Measurements from ENCODE around the gene ITFG1.
"Not testable (repeated sequence)": the region's sequence is repeated elsewhere in the genome, so short reads cannot be mapped to it uniquely, and the experiment has no call there.

ITFG1 gene

GRCh38 chr16:47461598-47462266 lies 869 bp upstream of the ITFG1 start:
- H3K4me3 Mint-ChIP-seq, result peak overlapping the region; percentile 97
- peaks cover 35% of the 10 kb centered on the region for H3K36me3 Mint-ChIP-seq
- peak overlapping the region; percentile 90 for H3K27ac Mint-ChIP-seq
- ATAC-seq, result peak; percentile 49
- H3K27me3 Mint-ChIP-seq, result no peaks in the 10 kb centered on the region
- peaks cover 70% of the 10 kb centered on the region for H3K4me1 Mint-ChIP-seq
- H3K9me3 Mint-ChIP-seq, result no peaks in the 10 kb centered on the region

- Mint-ChIP-seq H3K27ac (peak overlapping the region; percentile 90), H3K36me3 (peaks cover 42% of the 10 kb centered on the region), H3K27me3 (no peaks in the 10 kb centered on the region), H3K4me3 (peak overlapping the region; percentile 97), H3K9me3 (no peaks in the 10 kb centered on the region), H3K4me1 (peaks cover 70% of the 10 kb centered on the region)
- ATAC-seq, result no peak
Observed at GRCh38 chr16:47460359-47460710, 528 bp downstream of the ITFG1 start.

GRCh38 chr16:47459603-47460002 lies 1.3 kb downstream of the ITFG1 start:
- no peaks in the 10 kb centered on the region for H3K27me3 Mint-ChIP-seq
- peaks cover 71% of the 10 kb centered on the region for H3K4me1 Mint-ChIP-seq

GRCh38 chr16:47458331-47458730 lies 2.5 kb downstream of the ITFG1 start:
- ATAC-seq, result no peak
- no peaks in the 10 kb centered on the region for H3K9me3 Mint-ChIP-seq
- H3K36me3 Mint-ChIP-seq, result peaks cover 51% of the 10 kb centered on the region
- peaks cover 59% of the 10 kb centered on the region for H3K4me1 Mint-ChIP-seq
- no peaks in the 10 kb centered on the region for H3K27me3 Mint-ChIP-seq
- H3K4me3 Mint-ChIP-seq, result peak overlapping the region; percentile 2
- peak overlapping the region; percentile 12 for H3K27ac Mint-ChIP-seq

More at GRCh38 chr16:47459603-47460002, 1.3 kb downstream of the ITFG1 start:
- no peaks in the 10 kb centered on the region for H3K9me3 Mint-ChIP-seq
- peaks cover 47% of the 10 kb centered on the region for H3K36me3 Mint-ChIP-seq
- peak overlapping the region; percentile 97 for H3K4me3 Mint-ChIP-seq
- H3K27ac Mint-ChIP-seq, result peak overlapping the region; percentile 90
- no peak for ATAC-seq

GRCh38 chr16:47449788-47450187 lies 11.1 kb downstream of the ITFG1 start:
- ATAC-seq, result no peak
- Mint-ChIP-seq H3K27ac (no peak overlapping the region), H3K9me3 (no peaks in the 10 kb centered on the region), H3K36me3 (peaks cover 51% of the 10 kb centered on the region), H3K4me3 (no peak overlapping the region), H3K27me3 (no peaks in the 10 kb centered on the region), H3K4me1 (peaks cover 7% of the 10 kb centered on the region)

GRCh38 chr16:47448830-47449575 lies 11.9 kb downstream of the ITFG1 start:
- no peak for ATAC-seq
- Mint-ChIP-seq H3K4me3 (no peak overlapping the region), H3K4me1 (peaks cover 7% of the 10 kb centered on the region), H3K9me3 (no peaks in the 10 kb centered on the region), H3K27me3 (no peaks in the 10 kb centered on the region), H3K27ac (no peak overlapping the region), H3K36me3 (peaks cover 51% of the 10 kb centered on the region)

- Mint-ChIP-seq H3K27ac (no peak overlapping the region), H3K4me3 (no peak overlapping the region), H3K4me1 (peaks cover 7% of the 10 kb centered on the region), H3K9me3 (peaks cover 3% of the 10 kb centered on the region), H3K27me3 (no peaks in the 10 kb centered on the region), H3K36me3 (peaks cover 51% of the 10 kb centered on the region)
- ATAC-seq, result no peak
Observed at GRCh38 chr16:47446431-47446830, 14.4 kb downstream of the ITFG1 start.

GRCh38 chr16:47442884-47443283 lies 18.0 kb downstream of the ITFG1 start:
- H3K36me3 Mint-ChIP-seq, result peaks cover 68% of the 10 kb centered on the region
- H3K27me3 Mint-ChIP-seq, ATAC-seq, H3K4me3 Mint-ChIP-seq, H3K27ac Mint-ChIP-seq: not testable (repeated sequence)
- peaks cover 11% of the 10 kb centered on the region for H3K9me3 Mint-ChIP-seq
- H3K4me1 Mint-ChIP-seq, result peaks cover 22% of the 10 kb centered on the region

GRCh38 chr16:47440066-47440465 lies 20.8 kb downstream of the ITFG1 start:
- not testable (repeated sequence) for H3K27me3 Mint-ChIP-seq, H3K27ac Mint-ChIP-seq, ATAC-seq, H3K4me3 Mint-ChIP-seq
- peaks cover 76% of the 10 kb centered on the region for H3K36me3 Mint-ChIP-seq
- peaks cover 26% of the 10 kb centered on the region for H3K4me1 Mint-ChIP-seq
- H3K9me3 Mint-ChIP-seq, result peaks cover 11% of the 10 kb centered on the region

- H3K27ac Mint-ChIP-seq, H3K27me3 Mint-ChIP-seq, H3K4me3 Mint-ChIP-seq, ATAC-seq, H3K9me3 Mint-ChIP-seq: not testable (repeated sequence)
- Mint-ChIP-seq H3K4me1 (peaks cover 30% of the 10 kb centered on the region), H3K36me3 (peaks cover 55% of the 10 kb centered on the region)
Observed at GRCh38 chr16:47434274-47434673, 26.6 kb downstream of the ITFG1 start.

GRCh38 chr16:47431960-47432359 lies 28.9 kb downstream of the ITFG1 start:
- Mint-ChIP-seq H3K27me3 (no peaks in the 10 kb centered on the region), H3K4me1 (peaks cover 18% of the 10 kb centered on the region), H3K36me3 (peaks cover 48% of the 10 kb centered on the region), H3K9me3 (no peaks in the 10 kb centered on the region), H3K4me3 (no peak overlapping the region), H3K27ac (no peak overlapping the region)
- no peak for ATAC-seq

- Mint-ChIP-seq H3K27me3 (no peaks in the 10 kb centered on the region), H3K9me3 (no peaks in the 10 kb centered on the region), H3K4me1 (peaks cover 3% of the 10 kb centered on the region), H3K4me3 (no peak overlapping the region), H3K27ac (no peak overlapping the region), H3K36me3 (peaks cover 64% of the 10 kb centered on the region)
- ATAC-seq, result no peak
Observed at GRCh38 chr16:47426806-47427205, 34.1 kb downstream of the ITFG1 start.

- no peaks in the 10 kb centered on the region for H3K27me3 Mint-ChIP-seq
- H3K27ac Mint-ChIP-seq, result no peak overlapping the region
- no peak overlapping the region for H3K4me3 Mint-ChIP-seq
- ATAC-seq, result no peak
- H3K9me3 Mint-ChIP-seq, result no peaks in the 10 kb centered on the region
- peaks cover 76% of the 10 kb centered on the region for H3K36me3 Mint-ChIP-seq
- H3K4me1 Mint-ChIP-seq, result no peaks in the 10 kb centered on the region
Observed at GRCh38 chr16:47424846-47425245, 36.0 kb downstream of the ITFG1 start.

GRCh38 chr16:47416869-47417268 lies 44.0 kb downstream of the ITFG1 start:
- Mint-ChIP-seq H3K36me3 (peaks cover 73% of the 10 kb centered on the region), H3K27ac (no peak overlapping the region), H3K9me3 (no peaks in the 10 kb centered on the region), H3K4me3 (no peak overlapping the region), H3K4me1 (peaks cover 5% of the 10 kb centered on the region), H3K27me3 (no peaks in the 10 kb centered on the region)
- ATAC-seq, result no peak

- peaks cover 62% of the 10 kb centered on the region for H3K36me3 Mint-ChIP-seq
- no peaks in the 10 kb centered on the region for H3K27me3 Mint-ChIP-seq
- peaks cover 5% of the 10 kb centered on the region for H3K4me1 Mint-ChIP-seq
- no peak for ATAC-seq
- H3K4me3 Mint-ChIP-seq, result no peak overlapping the region
- H3K9me3 Mint-ChIP-seq, result no peaks in the 10 kb centered on the region
- no peak overlapping the region for H3K27ac Mint-ChIP-seq
Observed at GRCh38 chr16:47413041-47413440, 47.8 kb downstream of the ITFG1 start.

- Mint-ChIP-seq H3K27me3 (no peaks in the 10 kb centered on the region), H3K36me3 (peaks cover 64% of the 10 kb centered on the region), H3K27ac (no peak overlapping the region), H3K4me1 (no peaks in the 10 kb centered on the region), H3K9me3 (no peaks in the 10 kb centered on the region), H3K4me3 (no peak overlapping the region)
- no peak for ATAC-seq
Observed at GRCh38 chr16:47408491-47408890, 52.4 kb downstream of the ITFG1 start.
